Aorta (tissue), 5 donors: ENCODE measurements around the gene SEMA3D. TPM values are rescaled to one million over a fixed set of nuclear protein-coding genes. Genes with fewer than 3 reads are reported as not detected.
A peak's percentile ranks its signal among the peaks of the same experiment; 100 is the strongest.

Experiments used
- ATAC-seq: fragments of 200-7000 bp; cut with Tn5 transposase; one replicate; pipeline ENCODE4 v1.9.1; 2022; ENCODE audit warnings: moderate library complexity; ENCODE audit not compliant: low FRiP score
- DNase-seq, 2 donors: peaks; one replicate each; pipeline ENCODE4 v3.0.0-alpha.2; 2020
- H3K27ac ChIP-seq, 2 donors: one replicate each; pipeline ENCODE4 v1.5.1; 2013; ENCODE audit warnings: low read length in 2 of 2, mild to moderate bottlenecking in 2 of 2, moderate library complexity in 2 of 2, control low read depth in 1 of 2, inconsistent platforms in 1 of 2, low read depth in 1 of 2
- H3K27me3 ChIP-seq, 2 donors: one replicate each; pipeline ENCODE4 v1.6.1; 2013; ENCODE audit warnings: control low read depth in 1 of 2, low read length in 1 of 2, mild to moderate bottlenecking in 1 of 2, moderate library complexity in 1 of 2; ENCODE audit not compliant: insufficient read depth in 2 of 2, control insufficient read depth in 1 of 2
- H3K36me3 ChIP-seq, 2 donors: one replicate each; pipeline ENCODE4 v1.6.1; 2013; ENCODE audit warnings: control low read depth in 1 of 2, low read length in 1 of 2, mild to moderate bottlenecking in 1 of 2; ENCODE audit not compliant: insufficient read depth in 2 of 2, control insufficient read depth in 1 of 2
- H3K4me1 ChIP-seq, 2 donors: one replicate each; pipeline ENCODE4 v1.6.1; 2013; ENCODE audit warnings: low read length in 2 of 2, control low read depth in 1 of 2, mild to moderate bottlenecking in 1 of 2, moderate library complexity in 1 of 2; ENCODE audit not compliant: insufficient read depth in 2 of 2, control insufficient read depth in 1 of 2
- H3K4me3 ChIP-seq, 2 donors: one replicate each; pipeline ENCODE4 v1.5.1; 2013; ENCODE audit warnings: low read length in 2 of 2, control low read depth in 1 of 2, mild to moderate bottlenecking in 1 of 2
- H3K9me3 ChIP-seq: one replicate; pipeline ENCODE4 v1.6.1; 2013; ENCODE audit warnings: mild to moderate bottlenecking, low read length; ENCODE audit not compliant: control insufficient read depth
- WGBS, 2 donors: extraction: QIAGEN DNeasy Blood & Tissue Kit; methylation state at CpG; one replicate each; pipeline ENCODE4 v1.1.7; 2013; 5-methylcytosine and 5-hydroxymethylcytosine counted together
- intact Hi-C, 2 donors: fragments of 100-400 bp; cut with DNase I; formaldehyde crosslinking; loops; one replicate each; pipeline versions ENCODE4 v1.14.2 to v1.15.0; 2022
- polyA plus RNA-seq, 2 donors: library from polyadenylated mRNA; stranded (reverse); fragments of 200-250 nt; gene quantifications; one replicate each; pipeline ENCODE4 v1.2.3, GENCODE V29; 2013
- total RNA-seq, 2 donors: library from RNA; stranded (reverse); fragmentation: NEBNext Ultra II Directional; extraction: Animal tissue kit (Norgen Biotek cat#: 25700); gene quantifications; one replicate each; pipeline ENCODE4 v1.2.1, GENCODE V29; 2021
- donor health status: healthy with polysubstance abuse.
- donor health status: Bipolar disorder and iron deficiency.
- donor health status: DM: no; HTN: no; CAD: no.
- donor health status: DM: no; HTN: no; CAD: no.
- donor health status: DM: yes; HTN: yes; CAD: no.

The SEMA3D gene
- total and polyA plus RNA-seq, 4 donors, result 3.5 to 50.7 (median 20.0) TPM

DNA sequence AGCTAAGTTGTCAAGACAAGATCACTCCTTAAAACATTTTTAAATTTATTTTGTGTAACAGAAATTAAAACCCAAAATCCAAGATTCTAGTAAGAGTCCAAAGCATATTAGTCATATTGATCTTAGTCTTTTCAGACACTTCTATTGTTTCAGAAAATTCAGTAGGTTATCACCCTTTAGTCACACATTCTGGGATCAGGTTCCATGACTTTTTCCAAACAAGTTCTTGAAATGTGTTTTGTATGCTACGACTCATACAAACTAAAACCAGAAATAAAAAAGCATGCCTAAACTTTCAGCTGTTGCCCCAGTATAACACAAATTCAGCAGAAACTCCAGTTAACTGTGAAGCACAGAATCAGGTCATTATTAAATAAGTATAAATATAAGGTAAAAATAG is 10.7 kb downstream of the SEMA3D start:
- no peak overlapping the region for H3K4me3 ChIP-seq
- ATAC-seq (no peak), DNase-seq (no peak)
- H3K36me3 ChIP-seq, result no peaks in the 10 kb centered on the region
- 20 to 55% methylated on average over 1 of the region's 1 CpG for WGBS, 2 donors
- H3K27ac ChIP-seq, result no peak overlapping the region
- intact Hi-C loops, result no loop called here
- no peaks in the 10 kb centered on the region for H3K27me3 ChIP-seq
- H3K9me3 ChIP-seq, result no peaks in the 10 kb centered on the region
- H3K4me1 ChIP-seq, result peaks cover 0 to 3% of the 10 kb centered on the region in 2 donors

DNA sequence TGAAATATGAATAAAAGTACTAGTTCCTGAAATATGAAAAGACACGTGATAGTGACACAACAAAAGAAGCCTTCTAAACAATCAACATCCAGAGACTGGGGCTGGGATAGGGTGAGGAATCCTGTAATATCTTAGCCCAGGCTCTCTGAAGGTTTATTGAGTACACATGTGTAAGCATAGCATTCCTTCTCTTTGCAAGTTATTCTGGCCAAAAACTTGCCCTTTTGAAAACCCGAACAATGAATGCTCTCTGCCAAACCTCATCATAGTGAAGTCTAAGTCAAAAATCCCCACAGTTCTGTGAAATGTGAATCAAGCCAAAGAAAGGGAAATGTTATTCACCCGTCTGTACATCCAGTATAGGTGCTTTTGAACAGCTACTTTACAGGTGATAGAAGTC is 11.6 kb downstream of the SEMA3D start:
- Histone ChIP-seq H3K27ac (no peak overlapping the region), H3K27me3 (no peaks in the 10 kb centered on the region)
- 9 to 17% methylated on average over 3 of the region's 3 CpGs for WGBS, 2 donors

DNA sequence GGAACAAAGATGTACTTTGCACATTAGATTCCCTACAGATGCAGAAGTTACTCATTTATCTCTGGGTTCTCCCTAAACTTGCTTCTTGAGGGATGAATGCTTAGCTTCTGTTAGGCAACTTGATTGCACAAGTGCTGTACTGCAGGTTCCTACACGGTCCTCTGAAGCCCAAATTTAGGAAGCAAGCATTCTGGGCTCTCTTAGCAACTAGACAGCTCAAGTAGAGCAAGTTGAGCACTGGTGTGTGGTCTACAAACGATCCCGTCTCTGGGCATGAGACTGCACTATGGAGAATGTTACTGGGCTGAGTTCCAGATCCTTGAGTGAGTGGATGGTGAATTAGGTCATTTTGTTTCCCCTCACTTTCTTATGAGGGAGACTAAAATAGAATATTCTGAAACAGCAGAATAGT is 14.3 kb downstream of the SEMA3D start:
- Histone ChIP-seq H3K27ac (peak overlapping the region in 1 of 2 donors; percentile 90), H3K4me3 (no peak overlapping the region), H3K4me1 (peaks cover 0 to 3% of the 10 kb centered on the region in 2 donors), H3K27me3 (no peaks in the 10 kb centered on the region), H3K9me3 (no peaks in the 10 kb centered on the region), H3K36me3 (no peaks in the 10 kb centered on the region)
- WGBS, 2 donors, result 2 to 3% methylated on average over 3 of the region's 3 CpGs
- intact Hi-C loops, result loop anchor here (5.0 kb wide), 2 partner anchors 70 to 105 kb away; no protein-coding TSS in a partner anchor
- DNase-seq, result peak; percentile 40 to 56
- peak; percentile 87 for ATAC-seq

More for the DNA sequence above, 11.6 kb downstream of the SEMA3D start:
- Histone ChIP-seq H3K4me3 (no peak overlapping the region), H3K36me3 (no peaks in the 10 kb centered on the region), H3K9me3 (no peaks in the 10 kb centered on the region), H3K4me1 (peaks cover 0 to 3% of the 10 kb centered on the region in 2 donors)
- intact Hi-C loops, result no loop called here
- DNase-seq (no peak), ATAC-seq (no peak)

DNA sequence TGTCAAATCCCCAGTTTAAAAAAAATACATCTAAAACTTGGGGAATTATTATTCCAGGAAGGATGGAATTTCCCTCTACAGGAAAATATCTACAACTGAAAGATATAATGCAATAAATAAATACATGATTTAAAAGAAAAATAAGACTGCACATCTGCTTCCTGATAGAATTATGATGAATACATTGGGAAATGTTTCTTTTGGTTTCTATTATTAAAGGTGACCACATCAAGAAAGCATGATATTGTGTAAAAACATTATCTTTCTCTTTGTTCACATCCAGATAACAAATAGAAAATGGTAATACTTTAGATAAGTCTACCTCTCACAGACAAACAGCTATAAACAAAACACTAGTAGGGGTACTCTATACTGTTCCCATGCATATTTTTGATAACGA is 19.2 kb downstream of the SEMA3D start:
- no peaks in the 10 kb centered on the region for H3K36me3 ChIP-seq
- no peak for DNase-seq
- intact Hi-C loops, result no loop called here
- 70% methylated on average over 1 of the region's 1 CpG for WGBS, 2 donors
- H3K27me3 ChIP-seq, result no peaks in the 10 kb centered on the region
- ATAC-seq, result no peak
- no peaks in the 10 kb centered on the region for H3K9me3 ChIP-seq
- no peak overlapping the region for H3K27ac ChIP-seq
- peaks cover 1 to 3% of the 10 kb centered on the region in 2 donors for H3K4me1 ChIP-seq
- H3K4me3 ChIP-seq, result no peak overlapping the region

DNA sequence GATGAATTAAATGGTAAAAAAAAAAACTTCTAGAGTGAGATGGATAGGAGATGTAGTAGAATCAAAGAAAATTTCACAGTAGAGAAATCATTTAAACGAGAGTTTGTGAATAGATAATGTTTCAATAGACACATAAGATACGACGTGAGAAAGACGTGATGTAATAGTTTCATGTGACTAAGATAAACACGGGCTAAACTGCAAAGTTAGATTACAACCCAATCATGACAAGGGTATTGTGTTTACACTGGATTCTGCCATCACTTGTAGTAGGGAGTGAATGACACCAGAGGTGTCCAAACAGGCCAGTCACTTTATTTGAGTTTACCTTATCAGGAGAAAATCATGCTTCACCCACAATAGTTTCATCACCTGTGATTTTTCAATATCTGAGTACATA is 21.6 kb downstream of the SEMA3D start:
- Histone ChIP-seq H3K27ac (no peak overlapping the region), H3K9me3 (no peaks in the 10 kb centered on the region), H3K36me3 (no peaks in the 10 kb centered on the region), H3K4me3 (no peak overlapping the region), H3K27me3 (no peaks in the 10 kb centered on the region), H3K4me1 (peaks cover 1 to 3% of the 10 kb centered on the region in 2 donors)
- ATAC-seq (no peak), DNase-seq (no peak)
- 65 to 83% methylated on average over 5 of the region's 5 CpGs for WGBS, 2 donors
- intact Hi-C loops, result no loop called here

DNA sequence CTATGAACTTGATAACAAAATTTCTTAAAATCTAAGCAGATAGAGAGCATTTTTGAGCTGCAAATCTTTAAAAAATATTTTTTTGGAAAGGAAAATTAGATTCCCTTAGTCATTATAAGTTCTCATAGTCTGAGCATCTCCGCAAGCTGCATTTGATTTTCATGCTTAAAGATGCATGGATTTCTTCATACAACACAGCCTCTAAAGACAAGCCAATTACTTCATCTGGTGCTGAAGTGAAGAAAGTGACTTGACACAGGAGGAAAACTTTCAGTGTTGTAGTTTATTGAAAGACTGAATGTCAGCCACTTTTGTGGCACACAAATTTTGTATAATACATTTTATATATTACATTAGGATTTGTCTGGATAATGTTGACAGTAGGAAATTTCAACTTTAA is 22.5 kb downstream of the SEMA3D start:
- WGBS, 2 donors, result 92 to 99% methylated on average over 1 of the region's 1 CpG
- intact Hi-C loops, result no loop called here
- no peak for ATAC-seq

DNA sequence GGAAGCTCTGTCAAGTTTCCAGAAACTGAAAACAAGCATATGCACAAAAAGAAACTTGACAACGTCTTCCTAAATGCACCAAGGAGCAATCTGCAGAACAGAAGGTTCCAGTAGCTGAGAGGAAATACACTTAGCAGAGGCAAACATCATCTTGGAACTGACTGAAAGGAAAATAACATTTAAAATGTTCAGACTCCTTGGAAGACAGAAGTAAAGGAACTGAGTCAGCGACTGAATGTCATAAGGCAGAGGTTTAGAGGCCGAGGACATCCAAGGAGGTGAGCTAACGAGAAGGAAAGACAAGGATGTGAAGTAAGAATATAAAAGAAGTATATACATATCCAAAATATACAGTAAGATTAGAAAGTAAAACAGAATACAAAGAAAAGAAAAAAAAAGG is 24.1 kb downstream of the SEMA3D start:
- Histone ChIP-seq H3K36me3 (no peaks in the 10 kb centered on the region), H3K27ac (peak overlapping the region in 1 of 2 donors; percentile 19), H3K4me3 (peak overlapping the region in 1 of 2 donors; percentile 26), H3K9me3 (no peaks in the 10 kb centered on the region), H3K4me1 (peaks cover 1 to 3% of the 10 kb centered on the region in 2 donors), H3K27me3 (no peaks in the 10 kb centered on the region)
- 5 to 15% methylated on average over 4 of the region's 4 CpGs for WGBS, 2 donors
- intact Hi-C loops, result no loop called here
- ATAC-seq (no peak), DNase-seq (no peak)

More for the DNA sequence above, 22.5 kb downstream of the SEMA3D start:
- Histone ChIP-seq H3K27ac (no peak overlapping the region), H3K4me1 (peaks cover 1 to 3% of the 10 kb centered on the region in 2 donors), H3K36me3 (no peaks in the 10 kb centered on the region), H3K27me3 (no peaks in the 10 kb centered on the region), H3K9me3 (no peaks in the 10 kb centered on the region), H3K4me3 (no peak overlapping the region)
- DNase-seq, result no peak

DNA sequence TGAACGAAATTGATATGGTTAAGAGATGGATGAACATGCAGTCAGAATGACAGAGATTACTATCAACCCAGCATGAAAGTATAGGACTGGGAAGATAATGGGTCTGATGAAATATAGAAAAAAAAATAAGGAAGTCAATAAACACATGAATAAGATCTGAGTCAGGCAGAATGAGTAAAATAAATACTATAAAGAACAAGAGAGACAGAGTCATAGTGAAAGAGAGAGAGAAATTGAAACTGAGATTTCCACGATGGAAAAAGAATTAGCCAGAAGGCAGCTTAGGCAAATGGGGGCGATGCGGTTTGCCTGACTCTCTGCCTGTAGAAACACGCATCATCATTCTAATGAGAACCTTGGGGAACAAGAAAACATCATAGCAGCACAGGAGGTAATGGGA is 26.6 kb downstream of the SEMA3D start:
- ATAC-seq (no peak), DNase-seq (no peak)
- no peak overlapping the region for H3K4me3 ChIP-seq
- intact Hi-C loops, result no loop called here
- H3K4me1 ChIP-seq, result peaks cover 0 to 1% of the 10 kb centered on the region in 2 donors
- H3K27me3 ChIP-seq, result no peaks in the 10 kb centered on the region
- H3K9me3 ChIP-seq, result no peaks in the 10 kb centered on the region
- no peaks in the 10 kb centered on the region for H3K36me3 ChIP-seq
- WGBS, 2 donors, result 74 to 77% methylated on average over 5 of the region's 5 CpGs
- no peak overlapping the region for H3K27ac ChIP-seq

DNA sequence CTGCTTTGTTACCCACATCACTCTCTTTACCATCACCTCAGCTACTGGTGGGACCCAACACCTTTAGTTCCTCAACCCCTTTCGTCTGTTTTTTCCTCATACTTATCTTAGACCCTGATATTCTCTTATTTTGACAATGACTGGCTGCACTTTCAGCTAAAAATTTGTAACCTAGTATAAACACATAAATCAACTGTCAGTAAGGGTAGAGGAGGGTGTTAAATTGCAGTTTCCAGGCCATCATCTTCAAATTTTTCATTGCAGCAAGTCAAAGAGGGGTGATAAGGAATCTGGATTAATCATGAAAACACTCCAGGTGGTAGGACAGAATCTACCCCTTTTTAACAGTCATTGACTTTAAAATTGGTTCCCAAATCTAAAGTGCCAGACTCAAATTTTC is 27.9 kb downstream of the SEMA3D start:
- Histone ChIP-seq H3K27me3 (no peaks in the 10 kb centered on the region), H3K9me3 (no peaks in the 10 kb centered on the region), H3K36me3 (no peaks in the 10 kb centered on the region), H3K4me3 (no peak overlapping the region), H3K4me1 (peaks cover 0 to 1% of the 10 kb centered on the region in 2 donors), H3K27ac (no peak overlapping the region)
- intact Hi-C loops, result no loop called here
- ATAC-seq (no peak), DNase-seq (no peak)
- 96 to 97% methylated on average over 1 of the region's 1 CpG for WGBS, 2 donors
